SJSA1 (cell line): Measurements from ENCODE around the gene CTNNBIP1. TPM values are rescaled to one million over a fixed set of nuclear protein-coding genes. Genes with fewer than 3 reads are reported as not detected.

ENCODE experiments used
- DNase-seq, 2 experiments: peaks; one replicate each; pipeline ENCODE4 v3.0.0-alpha.2; 2015 to 2020; ENCODE audit warnings: low spot score in 2 of 2, low read depth in 1 of 2
- H3K27ac ChIP-seq: fragments of 250-450 bp; sonication (Bioruptor Pico); 2 replicates; pipeline ENCODE4 v1.5.1; 2020; ENCODE audit warnings: mild to moderate bottlenecking, moderate library complexity
- H3K27me3 ChIP-seq: fragments of 250-450 bp; sonication (Bioruptor Pico); replicated peaks from 2 replicates; pipeline ENCODE4 v1.5.1; 2020; ENCODE audit warnings: mild to moderate bottlenecking, moderate library complexity
- H3K36me3 ChIP-seq: fragments of 250-450 bp; sonication (Bioruptor Pico); 2 replicates; pipeline ENCODE4 v1.5.1; 2020; ENCODE audit warnings: mild to moderate bottlenecking
- H3K4me1 ChIP-seq: fragments of 250-450 bp; sonication (Bioruptor Pico); replicated peaks from 2 replicates; pipeline ENCODE4 v1.6.1; 2021; ENCODE audit warnings: mild to moderate bottlenecking
- H3K4me3 ChIP-seq: fragments of 250-450 bp; sonication (Bioruptor Pico); 2 replicates; pipeline ENCODE4 v1.5.1; 2020; ENCODE audit warnings: mild to moderate bottlenecking
- H3K9me3 ChIP-seq: fragments of 250-450 bp; sonication (Bioruptor Pico); replicated peaks from 2 replicates; pipeline ENCODE4 v1.5.1; 2020; ENCODE audit warnings: mild to moderate bottlenecking
- total RNA-seq: library from RNA; depleted of rRNA; stranded (reverse); fragments of >200 nt; shearing (Covaris generic); gene quantifications from 2 replicates; pipeline ENCODE4 v1.2.3, GENCODE V29; 2014

The CTNNBIP1 gene
- total RNA-seq, 1 experiment from 2014 or later = 37.6 TPM

DNA sequence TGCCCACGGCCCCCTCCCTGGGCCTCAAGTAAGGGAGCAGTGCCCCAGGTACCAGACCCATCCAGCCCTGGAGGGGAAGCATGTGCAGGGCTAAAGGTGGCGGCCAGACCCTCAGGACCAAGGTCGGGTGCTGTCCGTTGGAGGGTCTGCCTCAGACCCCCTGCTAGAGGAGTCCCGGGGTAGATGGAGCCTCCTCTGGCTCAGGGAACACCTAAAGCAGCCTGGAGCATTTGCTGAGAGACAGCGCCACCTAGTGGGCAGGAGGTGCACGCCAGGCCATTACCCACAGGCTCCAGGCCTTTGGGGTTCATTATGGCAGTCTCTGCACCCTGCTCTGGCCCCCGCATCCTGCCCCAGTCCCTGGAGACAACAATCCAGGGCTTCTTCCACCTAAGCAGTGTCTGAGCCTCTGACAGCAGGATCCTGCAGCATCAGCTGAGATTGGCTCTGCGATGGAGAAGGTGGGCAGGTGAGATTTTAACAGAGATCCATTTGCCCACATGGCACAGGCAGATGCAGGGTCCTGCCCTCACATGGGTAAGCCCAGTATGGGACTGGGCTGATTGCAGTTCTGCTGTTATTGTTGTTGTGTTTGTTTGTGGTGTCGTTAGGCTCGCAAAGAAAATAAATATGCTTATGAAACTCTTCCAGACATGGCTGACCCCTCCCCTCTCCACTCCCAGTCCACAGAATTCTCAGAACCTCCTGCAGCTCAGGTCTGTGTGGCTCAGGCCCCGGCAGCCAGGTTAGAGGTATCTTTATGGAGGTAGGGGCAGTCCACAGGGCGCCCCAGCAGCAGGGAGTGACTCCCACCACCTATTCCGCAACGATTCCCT, 42.4 kb downstream of the CTNNBIP1 start:
- Histone ChIP-seq H3K4me3 (no peak overlapping the region), H3K27ac (no peak overlapping the region), H3K27me3 (no peaks in the 10 kb centered on the region), H3K4me1 (peaks cover 6% of the 10 kb centered on the region), H3K36me3 (peaks cover 14% of the 10 kb centered on the region; the same call in 1 of the 2 replicates), H3K9me3 (no peaks in the 10 kb centered on the region)
- peak; percentile 59 to 73 for DNase-seq

GRCh38 chr1:9866836-9867235, 43.2 kb downstream of the CTNNBIP1 start:
- H3K4me1 ChIP-seq = peaks cover 6% of the 10 kb centered on the region
- no peaks in the 10 kb centered on the region for H3K9me3 ChIP-seq
- no peaks in the 10 kb centered on the region for H3K27me3 ChIP-seq
- no peak overlapping the region for H3K27ac ChIP-seq
- no peak overlapping the region for H3K4me3 ChIP-seq
- peaks cover 14% of the 10 kb centered on the region; the same call in 1 of the 2 replicates for H3K36me3 ChIP-seq
- no peak for DNase-seq

- no peak for DNase-seq
- Histone ChIP-seq H3K36me3 (peaks cover 14% of the 10 kb centered on the region; the same call in 1 of the 2 replicates), H3K27me3 (no peaks in the 10 kb centered on the region), H3K9me3 (no peaks in the 10 kb centered on the region), H3K4me1 (peaks cover 6% of the 10 kb centered on the region), H3K4me3 (no peak overlapping the region), H3K27ac (no peak overlapping the region)
Observed at GRCh38 chr1:9865724-9866123, 44.3 kb downstream of the CTNNBIP1 start.

DNA sequence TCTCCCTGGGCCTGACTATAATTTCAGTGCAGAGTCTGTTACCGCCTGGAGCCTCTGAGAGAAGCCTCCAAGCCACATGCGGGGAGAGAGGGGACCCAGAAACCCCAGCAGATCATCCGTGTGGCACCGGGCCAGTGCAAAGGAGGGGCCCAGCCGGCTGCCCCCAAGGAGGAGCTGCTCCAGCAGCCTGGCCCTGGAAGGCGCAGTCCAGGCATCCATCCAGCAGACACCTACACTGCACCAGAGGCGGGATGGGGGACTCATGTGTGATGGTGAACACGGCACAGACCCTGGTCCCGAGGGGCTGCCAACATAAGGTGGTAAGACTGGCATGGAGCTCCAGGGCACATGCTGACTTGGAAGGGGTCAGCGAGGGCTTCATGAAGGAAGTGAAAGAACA, 46.7 kb downstream of the CTNNBIP1 start:
- Histone ChIP-seq H3K9me3 (no peaks in the 10 kb centered on the region), H3K27me3 (no peaks in the 10 kb centered on the region), H3K4me1 (peaks cover 18% of the 10 kb centered on the region), H3K36me3 (peaks cover 14% of the 10 kb centered on the region; the same call in 1 of the 2 replicates), H3K27ac (no peak overlapping the region), H3K4me3 (no peak overlapping the region)
- no peak for DNase-seq

DNA sequence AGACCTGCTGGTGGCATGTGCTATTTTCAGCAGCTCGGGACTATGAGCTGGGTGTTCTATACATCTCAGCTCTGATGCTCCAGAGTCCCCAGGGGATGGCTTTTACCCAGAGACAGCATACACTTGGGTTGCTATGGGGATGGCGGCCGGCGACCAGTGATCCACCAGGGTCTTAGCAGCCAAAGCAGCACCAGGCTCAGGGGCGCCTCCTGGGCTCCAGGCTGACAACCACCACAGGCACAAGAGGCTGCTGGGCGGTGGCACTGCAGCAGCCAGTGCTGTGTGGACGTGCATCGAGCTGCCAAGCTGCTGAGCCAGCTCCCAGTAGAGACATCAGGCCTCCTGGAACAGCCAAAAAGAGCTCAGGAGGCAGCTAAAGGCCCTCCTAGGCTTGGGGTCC, 48.7 kb downstream of the CTNNBIP1 start:
- no peaks in the 10 kb centered on the region for H3K9me3 ChIP-seq
- H3K27me3 ChIP-seq = no peaks in the 10 kb centered on the region
- no peak overlapping the region for H3K4me3 ChIP-seq
- no peak for DNase-seq
- H3K4me1 ChIP-seq = peaks cover 18% of the 10 kb centered on the region
- no peak overlapping the region for H3K27ac ChIP-seq
- H3K36me3 ChIP-seq = peaks cover 3% of the 10 kb centered on the region; the same call in 1 of the 2 replicates

DNA sequence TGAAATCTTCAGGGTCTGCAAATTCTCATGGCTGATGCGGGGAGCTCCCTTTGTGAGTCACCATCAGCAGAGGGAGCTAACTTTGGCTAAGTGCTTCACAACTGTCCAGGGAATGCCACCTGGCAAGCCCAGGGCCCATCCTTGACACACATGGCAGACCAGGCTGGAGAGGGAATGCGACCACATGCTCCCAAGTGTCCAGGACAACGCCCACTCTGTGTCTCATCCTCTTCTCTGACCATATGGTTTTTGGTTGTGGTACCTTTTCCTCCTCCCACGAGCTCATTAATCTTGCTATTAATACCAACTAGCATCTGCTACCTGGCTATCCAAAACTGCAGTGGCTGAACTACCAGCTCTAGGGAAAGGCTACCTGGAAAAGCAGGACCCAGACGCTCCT, 49.2 kb downstream of the CTNNBIP1 start:
- Histone ChIP-seq H3K27me3 (no peaks in the 10 kb centered on the region), H3K9me3 (no peaks in the 10 kb centered on the region), H3K36me3 (peaks cover under 1% of the 10 kb centered on the region; the same call in 1 of the 2 replicates), H3K4me1 (peaks cover 15% of the 10 kb centered on the region), H3K27ac (no peak overlapping the region), H3K4me3 (no peak overlapping the region)
- no peak for DNase-seq

- H3K4me3 ChIP-seq = no peak overlapping the region
- no peaks in the 10 kb centered on the region for H3K9me3 ChIP-seq
- no peaks in the 10 kb centered on the region; the same call in 1 of the 2 replicates for H3K36me3 ChIP-seq
- no peaks in the 10 kb centered on the region for H3K27me3 ChIP-seq
- peak in 1 of 2 experiments; percentile 24 for DNase-seq
- H3K4me1 ChIP-seq = peaks cover 12% of the 10 kb centered on the region
- no peak overlapping the region for H3K27ac ChIP-seq
Observed at GRCh38 chr1:9859281-9860014, 50.6 kb downstream of the CTNNBIP1 start.

GRCh38 chr1:9858293-9859035, 51.6 kb downstream of the CTNNBIP1 start:
- Histone ChIP-seq H3K27ac (no peak overlapping the region), H3K27me3 (no peaks in the 10 kb centered on the region), H3K36me3 (no peaks in the 10 kb centered on the region; the same call in 1 of the 2 replicates), H3K4me3 (no peak overlapping the region), H3K4me1 (peaks cover 12% of the 10 kb centered on the region), H3K9me3 (peaks cover 3% of the 10 kb centered on the region; the same call in 1 of the 2 replicates)
- no peak for DNase-seq

- Histone ChIP-seq H3K9me3 (peaks cover 3% of the 10 kb centered on the region; the same call in 1 of the 2 replicates), H3K36me3 (no peaks in the 10 kb centered on the region; the same call in 1 of the 2 replicates), H3K27ac (no peak overlapping the region), H3K4me1 (peaks cover 12% of the 10 kb centered on the region), H3K4me3 (no peak overlapping the region), H3K27me3 (no peaks in the 10 kb centered on the region)
- DNase-seq = no peak
Observed at GRCh38 chr1:9855186-9855585, 54.9 kb downstream of the CTNNBIP1 start.

- Histone ChIP-seq H3K27me3 (no peaks in the 10 kb centered on the region), H3K27ac (no peak overlapping the region), H3K36me3 (no peaks in the 10 kb centered on the region; the same call in 1 of the 2 replicates), H3K4me3 (no peak overlapping the region), H3K9me3 (peaks cover 3% of the 10 kb centered on the region; the same call in 1 of the 2 replicates), H3K4me1 (no peaks in the 10 kb centered on the region)
- no peak for DNase-seq
Observed at GRCh38 chr1:9853249-9853595, 56.8 kb downstream of the CTNNBIP1 start.

GRCh38 chr1:9852410-9853248, 57.4 kb downstream of the CTNNBIP1 start:
- H3K9me3 ChIP-seq = peaks cover 3% of the 10 kb centered on the region; the same call in 1 of the 2 replicates
- no peaks in the 10 kb centered on the region for H3K4me1 ChIP-seq
- DNase-seq = no peak
- no peaks in the 10 kb centered on the region for H3K36me3 ChIP-seq
- H3K27ac ChIP-seq = no peak overlapping the region
- H3K4me3 ChIP-seq = no peak overlapping the region
- no peaks in the 10 kb centered on the region for H3K27me3 ChIP-seq

DNA sequence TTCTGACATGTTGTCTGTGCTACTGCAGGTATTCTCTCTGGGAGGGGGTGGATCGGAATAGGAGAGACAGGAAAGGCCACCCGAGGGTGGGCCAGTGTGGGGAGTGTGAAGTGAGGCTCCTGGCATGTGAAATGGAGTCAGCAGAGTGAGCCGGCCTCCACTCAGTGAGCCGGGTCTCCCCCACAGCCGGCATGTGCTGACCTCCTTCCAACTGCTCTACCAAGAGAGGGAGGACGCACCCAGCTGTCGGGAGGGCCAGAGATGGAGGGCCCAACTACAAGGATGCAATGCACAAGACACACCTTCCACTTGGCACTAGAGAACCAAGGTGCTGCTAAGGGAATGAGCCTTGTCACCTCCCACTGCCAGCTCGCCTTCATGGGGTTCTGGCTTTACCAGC, 58.1 kb downstream of the CTNNBIP1 start:
- peaks cover 3% of the 10 kb centered on the region; the same call in 1 of the 2 replicates for H3K9me3 ChIP-seq
- no peak overlapping the region for H3K27ac ChIP-seq
- H3K4me1 ChIP-seq = no peaks in the 10 kb centered on the region
- H3K36me3 ChIP-seq = no peaks in the 10 kb centered on the region
- H3K27me3 ChIP-seq = no peaks in the 10 kb centered on the region
- H3K4me3 ChIP-seq = no peak overlapping the region
- no peak for DNase-seq
